HepG2 (cell line): ENCODE measurements around the gene PDE3B. TPM values are rescaled to one million over a fixed set of nuclear protein-coding genes. Genes with fewer than 3 reads are reported as not detected.

Experiments
- ARHGAP35 ChIP-seq: sonication (generic); formaldehyde crosslinking; IDR thresholded peaks from 2 replicates; pipeline ENCODE4 v1.9.0; 2022; ENCODE audit warnings: mild to moderate bottlenecking, inconsistent platforms, moderate library complexity, missing genetic modification reagents, borderline replicate concordance
- ARID3A ChIP-seq: IDR thresholded peaks from 2 replicates; pipeline ENCODE4 v1.6.1; 2012; ENCODE audit warnings: low read depth, low read length, improper control_type of control experiment
- BHLHE40 ChIP-seq: IDR thresholded peaks from 2 replicates; pipeline ENCODE4 v1.6.1; 2011; ENCODE audit warnings: low read length, improper control_type of control experiment
- CEBPB ChIP-seq: IDR thresholded peaks from 2 replicates; pipeline ENCODE4 v1.6.1; 2011; ENCODE audit warnings: low read depth, low read length, improper control_type of control experiment, borderline replicate concordance
- GPN1 ChIP-seq: sonication (generic); formaldehyde crosslinking; IDR thresholded peaks from 2 replicates; pipeline ENCODE4 v1.5.1; 2020; ENCODE audit warnings: missing genetic modification reagents, borderline replicate concordance
- HOXD1 ChIP-seq: sonication (generic); formaldehyde crosslinking; IDR thresholded peaks from 2 replicates; pipeline ENCODE4 v1.5.0; 2020; ENCODE audit warnings: missing genetic modification reagents
- MED1 ChIP-seq: sonication (generic); formaldehyde crosslinking; IDR thresholded peaks from 2 replicates; pipeline ENCODE4 v1.4.0; 2020; ENCODE audit warnings: missing genetic modification reagents
- MLXIP ChIP-seq: sonication (generic); formaldehyde crosslinking; IDR thresholded peaks from 2 replicates; pipeline ENCODE4 v1.9.0; 2021; ENCODE audit warnings: missing genetic modification reagents, borderline replicate concordance
- PCBP2 ChIP-seq: fragments of 200-400 bp; formaldehyde crosslinking; optimal IDR thresholded peaks from 2 replicates; pipeline ENCODE3; 2018; ENCODE audit warnings: low read length, low read depth; ENCODE audit not compliant: poor library complexity, severe bottlenecking
- PRDM15 ChIP-seq: sonication (generic); formaldehyde crosslinking; IDR thresholded peaks from 2 replicates; pipeline ENCODE4 v1.4.0; 2020; ENCODE audit warnings: missing genetic modification reagents
- SNRNP70 ChIP-seq: fragments of 200-400 bp; formaldehyde crosslinking; IDR thresholded peaks from 2 replicates; pipeline ENCODE4 v1.6.1; 2017; ENCODE audit warnings: mild to moderate bottlenecking, low read depth, low read length, moderate library complexity
- ZEB1 ChIP-seq: IDR thresholded peaks from 2 replicates; pipeline ENCODE4 v1.6.1; 2012; ENCODE audit warnings: mild to moderate bottlenecking, low read depth, inconsistent platforms; ENCODE audit not compliant: insufficient replicate concordance
- ZFP37 ChIP-seq: sonication (generic); formaldehyde crosslinking; IDR thresholded peaks from 2 replicates; pipeline ENCODE4 v1.4.0; 2020; ENCODE audit warnings: missing genetic modification reagents, borderline replicate concordance
- ZKSCAN5 ChIP-seq: sonication (generic); formaldehyde crosslinking; IDR thresholded peaks from 2 replicates; pipeline ENCODE4 v1.5.1; 2020; ENCODE audit warnings: mild to moderate bottlenecking, missing genetic modification reagents
- ZNF350 ChIP-seq: sonication (generic); formaldehyde crosslinking; IDR thresholded peaks from 2 replicates; pipeline ENCODE4 v1.4.0; 2020; ENCODE audit warnings: mild to moderate bottlenecking, low read depth, missing genetic modification reagents, borderline replicate concordance
- ZNF441 ChIP-seq: sonication (generic); formaldehyde crosslinking; IDR thresholded peaks from 2 replicates; pipeline ENCODE4 v1.7.0; 2021; ENCODE audit warnings: missing genetic modification reagents, borderline replicate concordance
- ZNF761 ChIP-seq: sonication (generic); formaldehyde crosslinking; conservative IDR thresholded peaks from 2 replicates; pipeline ENCODE4 v1.4.0; 2020; ENCODE audit warnings: mild to moderate bottlenecking, missing genetic modification reagents
- ZNF792 ChIP-seq: IDR thresholded peaks from 2 replicates; pipeline ENCODE4 v1.6.1; 2016
- ZNF879 ChIP-seq: sonication (generic); formaldehyde crosslinking; IDR thresholded peaks from 2 replicates; pipeline ENCODE4 v1.8.1; 2023; ENCODE audit warnings: missing genetic modification reagents
- polyA plus RNA-seq, 8 experiments: library from polyadenylated mRNA; depleted of rRNA in 3 of 8; stranded (reverse) in 7 of 8; unstranded in 1 of 8; fragments of >200 nt; fragmentation: Illumina TruSeq in 4 of 8; extraction: Trizol in 4 of 8; gene quantifications; 2 replicates each; pipeline versions ENCODE4 v1.2.1 to v1.2.3, GENCODE V29; 2011 to 2016; ENCODE audit warnings: low read depth in 4 of 8, missing spikeins in 1 of 8, mixed read lengths in 1 of 8; ENCODE audit not compliant: insufficient read depth in 1 of 8
- total RNA-seq, 5 experiments: library from RNA; depleted of rRNA; stranded (reverse); fragments of >200 nt; fragmentation: Illumina TruSeq; extraction: Trizol; gene quantifications; 2 replicates each; pipeline ENCODE4 v1.2.3, GENCODE V29; 2016; ENCODE audit warnings: low read depth in 1 of 5

Gene PDE3B
- total and polyA plus RNA-seq, 2 of the 13 experiments (the other 11 are each of a cell fraction or from before 2014, with no cell fraction given), result 14.1 to 26.5 TPM

- TF ChIP-seq PRDM15 (CRISPR knock-in tag), result no peak
- no peak for TF ChIP-seq SNRNP70
- peak; percentile 83 for TF ChIP-seq CEBPB
- no peak for TF ChIP-seq PCBP2
- no peak for TF ChIP-seq ARHGAP35 (CRISPR knock-in tag)
- peak; percentile 63 for TF ChIP-seq ZEB1
- TF ChIP-seq GPN1 (CRISPR knock-in tag), result no peak
- no peak for TF ChIP-seq HOXD1
- TF ChIP-seq MED1 (CRISPR knock-in tag), result peak; percentile 68
- no peak for TF ChIP-seq ZNF792 (CRISPR knock-in tag)
- no peak for TF ChIP-seq BHLHE40
- TF ChIP-seq ZNF350 (CRISPR knock-in tag), result no peak
- TF ChIP-seq ARID3A, result peak; percentile 66; the same call in 1 of the 2 replicates
- no peak for TF ChIP-seq MLXIP
- no peak for TF ChIP-seq ZNF761 (CRISPR knock-in tag)
- TF ChIP-seq ZFP37, result no peak
- TF ChIP-seq ZKSCAN5, result no peak
- TF ChIP-seq ZNF879, result no peak
- TF ChIP-seq ZNF441, result no peak
These were observed 23.7 kb upstream of the PDE3B start (continued) for GRCh38 chr11:14619603-14620531.
